GM18526 (cell line): ENCODE data around the gene WWC2.

ENCODE experiments used
- POLR2A ChIP-seq: IDR thresholded peaks from 3 replicates; pipeline ENCODE4 v1.6.1; 2011; ENCODE audit not compliant: insufficient read length; ENCODE audit errors: extremely low read depth

Gene WWC2

DNA sequence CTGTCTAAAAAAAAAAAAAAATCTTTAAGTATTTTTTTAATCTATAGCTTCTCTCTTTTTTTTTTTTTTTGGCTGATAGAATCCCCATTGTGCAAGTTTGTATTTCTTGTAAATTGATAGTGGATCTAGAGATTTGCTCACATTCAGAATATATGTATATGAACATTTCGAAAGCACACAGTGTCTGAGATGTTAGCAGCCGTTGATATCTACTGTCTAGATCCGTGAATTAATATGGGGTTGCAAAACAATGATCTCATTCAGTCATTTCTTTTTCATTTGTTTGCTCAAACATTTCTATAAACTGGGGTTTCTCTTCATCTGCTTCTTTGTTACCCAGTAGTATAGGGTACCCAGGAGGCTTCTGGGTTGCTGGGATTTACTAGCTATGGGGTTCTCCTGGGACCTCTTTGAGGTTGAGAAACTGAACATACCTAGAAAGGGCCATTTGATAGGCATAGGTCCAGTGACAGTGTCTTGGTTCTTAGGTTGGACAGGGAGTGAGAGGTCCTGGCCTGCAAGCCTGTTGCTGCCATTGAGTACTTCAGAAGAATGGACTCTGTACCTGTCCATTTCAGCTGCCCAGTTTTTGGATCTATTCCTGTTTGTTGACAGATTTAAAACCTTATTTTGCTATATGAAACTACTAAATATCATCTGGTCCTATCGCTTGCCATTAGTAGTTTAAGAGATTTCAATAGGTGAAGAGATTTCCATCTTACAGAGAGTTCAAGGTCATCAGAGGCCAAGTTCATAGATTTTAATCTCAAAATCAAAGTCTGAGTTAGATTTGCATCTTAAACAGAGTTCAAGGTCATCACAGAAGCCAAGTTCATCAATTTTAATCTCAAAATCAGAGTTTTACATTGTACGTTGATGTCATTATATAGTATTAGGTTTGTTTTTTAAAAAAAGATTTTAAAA is 50.8 kb downstream of the WWC2 start:
- no peak for TF ChIP-seq POLR2A

DNA sequence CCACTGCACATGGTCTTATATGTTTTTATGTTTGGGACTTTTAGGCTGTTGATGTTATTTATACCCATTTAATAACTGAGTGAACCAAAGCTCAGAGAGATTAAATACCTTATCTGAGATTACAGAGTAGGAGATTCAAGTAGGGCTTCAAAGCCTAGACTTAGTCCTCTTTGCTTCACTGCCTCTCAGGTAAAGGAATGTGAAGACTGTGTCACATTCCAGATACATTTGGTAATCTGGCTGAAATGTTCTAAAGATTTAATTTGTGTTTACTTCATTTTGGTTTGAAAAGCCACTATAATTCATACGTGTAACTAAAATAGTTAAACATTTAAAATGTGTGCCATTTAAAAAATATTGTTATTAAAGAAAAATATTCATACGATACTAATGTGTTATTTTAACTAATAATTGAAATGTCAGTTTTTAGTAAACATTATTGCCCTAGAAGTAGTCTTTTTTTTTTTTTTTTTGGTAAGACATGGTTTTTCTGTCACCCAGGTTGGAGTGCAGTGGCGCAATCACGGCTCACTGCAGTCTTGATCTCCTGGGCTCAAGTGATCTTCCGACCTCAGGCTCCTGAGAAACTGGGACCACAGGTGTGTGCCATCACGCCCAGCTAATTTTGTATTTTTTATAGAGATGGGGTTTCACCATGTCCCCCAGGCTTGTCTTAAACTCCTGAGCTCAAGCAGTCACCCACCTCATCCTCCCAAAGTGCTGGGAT is 54.3 kb downstream of the WWC2 start:
- no peak for TF ChIP-seq POLR2A

DNA sequence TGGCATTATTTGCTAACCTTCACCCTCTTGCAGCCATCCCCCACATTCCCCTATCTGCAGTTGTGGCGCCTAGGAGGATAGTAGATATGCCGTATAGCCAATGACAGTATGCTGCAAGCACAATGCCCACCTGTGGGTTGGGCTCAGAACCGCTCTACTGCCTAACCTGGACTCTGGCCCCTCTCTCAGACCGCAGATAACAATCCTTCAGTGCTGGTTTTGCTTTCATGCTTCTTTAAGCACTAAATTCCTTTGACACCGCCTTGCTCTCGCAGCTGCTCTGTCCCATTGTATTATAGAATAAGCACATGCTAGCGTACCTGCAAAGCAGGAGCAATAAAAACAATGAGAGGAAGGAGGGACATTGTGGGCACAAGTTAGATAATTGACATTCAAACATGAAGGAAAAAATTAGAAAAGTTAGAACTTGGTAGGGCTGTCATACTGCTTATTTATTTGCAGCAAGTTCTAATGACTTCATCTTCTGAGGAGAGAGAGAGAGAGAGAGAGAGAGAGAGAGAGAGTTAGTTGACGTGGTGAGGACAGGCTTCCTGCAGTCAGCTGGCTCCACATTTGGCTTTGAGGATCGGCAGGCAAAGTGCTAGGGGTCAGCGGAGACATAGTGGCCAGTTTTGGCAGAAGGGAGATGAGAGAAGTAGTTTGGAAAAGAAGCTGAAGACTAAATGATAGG is 55.8 kb downstream of the WWC2 start:
- TF ChIP-seq POLR2A, result no peak

DNA sequence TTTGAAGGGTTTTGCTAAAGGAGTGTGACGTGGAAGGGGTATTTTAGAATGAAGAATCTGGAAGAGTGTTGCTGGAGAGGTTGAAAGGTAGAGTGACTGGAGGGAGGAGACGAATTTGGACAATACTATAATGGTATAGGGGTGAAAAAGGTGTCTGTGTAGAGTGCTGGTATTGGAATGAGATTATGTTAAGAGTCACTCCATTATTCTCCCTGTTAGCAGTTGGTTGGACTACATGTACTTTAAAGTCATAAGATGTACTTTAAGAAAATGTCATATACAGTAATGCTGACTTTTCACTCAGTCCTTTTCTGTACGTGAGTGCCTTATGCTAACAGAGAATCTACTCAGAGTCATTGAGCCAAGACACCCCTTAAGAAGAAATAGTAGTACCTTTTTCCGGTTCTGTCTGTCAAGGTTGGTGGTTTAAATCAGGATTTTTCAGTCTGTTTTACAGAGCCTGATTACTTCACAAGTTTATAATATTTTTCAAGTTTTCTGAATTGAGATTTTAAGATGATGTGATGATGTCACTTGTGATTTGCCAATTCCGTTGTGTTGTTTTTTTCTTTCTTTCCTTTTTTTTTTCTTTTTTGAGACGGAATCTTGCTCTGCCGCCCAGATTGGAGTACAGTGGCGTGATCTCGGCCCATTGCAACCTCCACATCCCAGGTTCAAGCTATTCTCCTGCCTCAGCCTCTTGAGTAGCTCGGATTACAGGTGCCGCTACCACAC is 56.6 kb downstream of the WWC2 start:
- TF ChIP-seq POLR2A, result no peak

DNA sequence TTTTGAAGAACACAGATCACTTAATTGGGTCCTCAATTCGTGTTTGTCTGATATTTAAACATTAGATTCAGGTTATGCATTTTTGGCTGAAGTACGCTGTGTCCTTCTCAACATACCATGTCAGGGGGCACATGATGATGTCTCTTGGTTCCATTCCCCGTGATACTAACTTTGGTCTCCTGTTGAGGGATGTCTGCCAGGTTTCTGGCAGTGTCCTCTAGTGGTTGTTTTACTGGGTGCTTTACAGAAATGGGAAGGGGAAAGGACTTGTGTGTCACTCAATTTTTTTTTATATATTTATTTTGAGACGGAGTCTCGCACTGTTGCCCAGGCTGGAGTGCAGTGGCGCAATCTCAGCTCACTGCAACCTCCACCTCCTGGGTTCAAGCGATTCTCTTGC is 58.2 kb downstream of the WWC2 start:
- no peak for TF ChIP-seq POLR2A

DNA sequence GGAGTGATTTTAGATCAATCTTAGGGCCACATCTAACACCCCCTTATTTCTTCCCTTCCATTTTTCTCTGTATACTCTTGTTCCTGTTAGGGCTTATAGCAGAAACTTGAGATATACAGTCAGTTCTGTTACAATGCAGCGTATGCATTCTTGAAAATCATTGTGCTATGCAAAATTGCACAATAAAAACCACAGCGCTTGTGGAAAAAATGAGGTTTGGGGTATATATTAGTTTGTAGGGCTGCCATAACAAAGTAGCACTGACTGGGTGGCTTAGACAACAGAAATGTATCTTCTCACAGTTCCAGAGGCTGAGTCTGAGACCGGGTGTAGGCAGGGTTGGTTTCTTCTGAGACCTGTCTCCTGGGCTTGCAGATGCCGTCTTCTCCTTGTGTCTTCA is 59.0 kb downstream of the WWC2 start:
- no peak for TF ChIP-seq POLR2A

DNA sequence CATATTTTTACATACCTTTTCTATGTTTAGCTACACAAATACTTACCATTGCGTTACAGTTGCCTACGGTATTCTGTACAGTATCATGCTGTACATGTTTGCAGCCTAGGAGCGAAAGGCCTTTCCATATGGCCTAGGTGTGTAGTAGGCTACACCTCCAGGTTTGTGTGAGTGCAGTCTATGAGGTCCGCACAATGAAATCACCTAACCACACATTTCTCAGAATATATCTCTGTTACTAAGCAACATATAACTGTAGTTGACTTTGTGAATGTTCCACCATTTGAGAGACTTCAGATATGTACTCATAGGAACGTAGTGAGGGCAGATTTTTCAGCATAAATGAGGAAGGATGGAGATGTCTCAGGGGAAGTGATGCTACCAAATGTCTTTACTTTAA is 62.6 kb downstream of the WWC2 start:
- no peak for TF ChIP-seq POLR2A

DNA sequence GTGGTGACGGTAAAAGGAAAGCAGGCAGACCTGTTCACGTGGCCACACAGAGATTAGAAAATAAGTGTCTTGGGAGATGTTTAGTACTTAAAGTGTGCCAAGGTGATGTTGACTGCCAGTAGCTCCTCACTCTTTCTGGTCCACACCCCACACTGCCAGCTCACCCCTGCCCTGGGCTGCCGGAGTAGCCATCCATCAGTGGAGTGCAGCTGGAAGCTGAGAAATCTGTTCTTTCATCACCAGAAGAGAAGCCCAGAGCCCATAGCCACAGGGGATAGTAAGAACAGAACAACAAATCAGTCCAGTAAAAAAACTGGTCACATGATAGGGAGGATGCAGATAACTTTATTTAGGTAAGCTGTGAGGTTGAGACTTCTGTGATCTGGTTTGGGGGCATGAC is 64.1 kb downstream of the WWC2 start:
- TF ChIP-seq POLR2A, result no peak

DNA sequence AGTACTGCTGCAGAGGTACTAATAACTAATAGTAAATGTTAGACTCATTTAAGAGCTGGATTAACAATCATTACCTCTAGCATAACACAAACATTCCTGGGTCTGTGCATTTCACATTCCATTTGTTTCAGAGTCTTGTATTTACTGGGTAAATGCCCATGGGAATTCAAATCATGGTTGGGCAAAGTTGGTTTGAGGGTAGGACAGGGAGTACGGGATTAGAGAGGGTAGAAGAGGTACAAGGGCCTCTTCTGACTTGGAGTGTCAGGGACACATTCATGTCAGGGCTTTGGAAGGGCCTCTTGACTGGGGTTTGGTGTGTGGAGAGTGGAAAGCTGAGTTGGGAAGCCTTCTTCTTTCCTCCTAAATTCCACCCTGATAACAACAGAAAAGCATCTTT is 65.9 kb downstream of the WWC2 start:
- TF ChIP-seq POLR2A, result no peak

DNA sequence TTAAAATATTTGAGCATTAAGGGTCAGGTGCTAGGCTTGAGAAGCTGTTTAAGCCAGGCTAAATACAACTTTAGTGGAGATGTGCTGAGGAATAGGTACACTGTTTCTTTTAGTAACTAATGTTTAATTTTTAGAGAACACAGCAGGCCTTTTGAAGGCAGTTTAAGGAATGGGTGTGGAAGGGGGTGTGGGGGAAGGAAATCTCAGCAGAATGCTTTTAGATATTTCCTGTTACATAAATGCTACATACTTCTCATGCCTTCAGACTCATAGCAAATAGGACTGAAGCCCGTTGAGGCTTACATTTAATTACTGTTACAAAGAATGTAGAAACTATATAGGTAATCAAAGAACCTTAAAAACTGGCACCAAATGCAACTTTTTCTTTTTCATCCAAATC is 66.3 kb downstream of the WWC2 start:
- TF ChIP-seq POLR2A, result no peak

DNA sequence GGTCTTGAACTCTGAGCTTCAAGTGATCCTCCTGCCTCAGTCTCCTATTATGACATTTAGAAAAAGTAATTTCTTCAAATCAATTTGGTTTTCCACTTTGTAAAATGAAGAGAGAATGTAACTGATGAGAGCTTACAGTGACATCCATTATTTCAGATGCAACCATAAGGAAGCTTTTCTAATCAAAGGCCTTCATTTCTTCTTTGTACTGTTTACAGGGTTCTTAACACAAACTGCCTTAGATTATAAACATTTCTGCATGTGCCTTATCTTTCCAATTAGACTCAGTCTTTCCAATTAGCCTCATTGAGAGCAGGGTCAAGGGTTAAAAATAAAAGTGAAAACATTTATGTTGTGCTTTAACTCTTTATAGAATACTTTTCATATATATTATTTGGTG is 71.8 kb downstream of the WWC2 start:
- TF ChIP-seq POLR2A, result no peak

DNA sequence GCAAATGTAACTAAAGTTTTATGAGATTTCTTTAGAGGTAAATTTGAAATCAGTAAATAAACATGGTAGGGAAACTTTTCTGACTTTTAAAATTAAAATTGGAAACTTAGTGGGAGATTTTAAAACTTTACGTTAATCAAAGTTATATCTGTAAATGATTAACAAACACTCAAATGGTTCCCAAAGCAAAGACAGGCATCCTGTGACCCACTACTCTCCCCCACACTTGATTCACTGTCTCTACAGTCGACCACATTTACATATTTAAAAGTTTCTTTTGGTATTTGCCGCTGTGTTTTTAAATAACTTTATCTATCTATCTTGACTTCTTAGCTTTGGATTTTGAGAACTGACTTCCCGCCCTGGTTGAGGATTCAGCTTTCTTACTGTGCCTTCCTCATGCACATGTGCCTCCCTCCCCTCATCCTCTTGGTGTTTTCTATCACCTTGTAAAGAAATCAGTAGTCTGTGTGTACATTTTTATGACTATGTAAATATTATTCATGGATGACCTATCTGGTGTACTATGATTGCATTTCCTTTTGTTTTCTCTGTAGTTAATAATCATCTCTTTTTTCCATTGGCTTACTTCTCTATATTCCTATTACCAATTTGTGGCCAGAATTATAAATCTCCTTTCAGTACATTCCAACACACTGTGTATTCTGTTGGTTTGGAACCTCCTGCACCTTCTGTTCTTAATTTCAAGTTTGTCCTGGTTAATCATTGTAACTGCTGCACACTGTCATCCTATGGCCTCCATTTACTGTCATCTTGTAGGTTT is 72.6 kb downstream of the WWC2 start:
- no peak for TF ChIP-seq POLR2A

DNA sequence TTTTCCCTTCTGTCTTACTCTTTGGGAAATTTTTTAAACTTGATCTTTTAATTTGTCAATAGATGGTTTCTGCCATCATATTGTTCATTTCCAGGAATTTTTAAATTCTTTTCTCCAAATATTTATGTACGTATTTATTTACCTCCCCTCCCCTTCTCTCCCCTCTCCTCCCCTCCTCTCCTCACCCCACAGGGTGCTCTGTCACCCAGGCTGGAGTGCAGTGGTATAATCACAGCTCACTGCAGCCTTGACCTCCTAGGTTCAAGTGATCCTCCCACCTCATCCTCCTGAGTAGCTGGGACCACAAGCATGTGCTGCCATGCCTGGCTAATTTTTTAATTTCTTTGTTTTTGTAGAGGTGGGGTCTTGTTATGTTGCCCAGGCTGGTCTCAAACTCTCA is 73.8 kb downstream of the WWC2 start:
- TF ChIP-seq POLR2A, result no peak
